GM21515 (cell line): ENCODE measurements around the gene HYAL3.

Experiments used
- ATAC-seq: cut with Tn5 transposase; IDR thresholded peaks from one replicate; pipeline ENCODE4 v1.9.1; 2021; ENCODE audit not compliant: unreplicated experiment

The HYAL3 gene

GRCh38 chr3:50298836-50299637 is at the start of gene HYAL3, which contains the start of gene NAA80:
Gene HYAL3 (minus strand): TSS chr3:50299405. CDS start chr3:50295602, 3,803 bp downstream.
Gene NAA80 (minus strand): TSS chr3:50299405. CDS start chr3:50297463, 1,942 bp downstream.
- ATAC-seq: peak; percentile 76

- no peak for ATAC-seq
These were observed 48.1 kb upstream of the HYAL3 start for GRCh38 chr3:50347187-50347813.

- ATAC-seq: no peak
These were observed 46.5 kb upstream of the HYAL3 start, which contains the start of gene ZMYND10 for GRCh38 chr3:50345586-50346234. Gene ZMYND10 (minus strand): TSS chr3:50345732. CDS start chr3:50345579, 153 bp downstream.

- no peak for ATAC-seq
These were observed 45.8 kb upstream of the HYAL3 start for GRCh38 chr3:50345008-50345407.

GRCh38 chr3:50342813-50343633 is 43.8 kb upstream of the HYAL3 start:
- ATAC-seq: no peak

GRCh38 chr3:50341996-50342650 is 42.9 kb upstream of the HYAL3 start:
- no peak for ATAC-seq

GRCh38 chr3:50341537-50341936 is 42.3 kb upstream of the HYAL3 start:
- ATAC-seq: no peak

GRCh38 chr3:50340448-50341329 is 41.5 kb upstream of the HYAL3 start, which contains the start of gene RASSF1:
Gene RASSF1 (minus strand): TSS chr3:50340836. CDS start chr3:50340805, 31 bp downstream.
- no peak for ATAC-seq

GRCh38 chr3:50340147-50340447 is 40.9 kb upstream of the HYAL3 start:
- no peak for ATAC-seq

GRCh38 chr3:50339485-50340146 is 40.4 kb upstream of the HYAL3 start:
- ATAC-seq: no peak

GRCh38 chr3:50338965-50339364 is 39.8 kb upstream of the HYAL3 start:
- no peak for ATAC-seq

GRCh38 chr3:50337175-50337861 is 38.1 kb upstream of the HYAL3 start:
- ATAC-seq: peak; percentile 76

- peak; percentile 30 for ATAC-seq
These were observed 37.4 kb upstream of the HYAL3 start for GRCh38 chr3:50336452-50337174.

GRCh38 chr3:50334339-50335075 is 35.3 kb upstream of the HYAL3 start:
- no peak for ATAC-seq

GRCh38 chr3:50333744-50334328 is 34.6 kb upstream of the HYAL3 start:
- no peak for ATAC-seq

GRCh38 chr3:50331364-50331907 is 32.2 kb upstream of the HYAL3 start:
- ATAC-seq: no peak
